T-helper 1 cell treated with Interleukin-12 subunit alpha and Interleukin-12 subunit beta and Interleukin-4 antibody, amounts not matched to agents 30 ng/mL and 1 ng/mL, for 36 hours (primary cell): ENCODE measurements around the gene GTF2IRD1. TPM values are rescaled to one million over a fixed set of nuclear protein-coding genes. Genes with fewer than 3 reads are reported as not detected.

ENCODE experiments used
- intact Hi-C: fragments of 100-400 bp; cut with micrococcal nuclease; formaldehyde crosslinking; loops from one replicate; pipeline ENCODE4 v1.15.1; 2024
- total RNA-seq: library from RNA; stranded (reverse); gene quantifications from 2 replicates; pipeline ENCODE4 v1.2.3, GENCODE V29; 2022

GTF2IRD1 gene
- total RNA-seq, 1 donor from 2014 or later = 0.69 TPM

GRCh38 chr7:74464931-74465886 is 11.5 kb downstream of the GTF2IRD1 start:
- intact Hi-C loops = no loop called here

- intact Hi-C loops = no loop called here
Measured at GRCh38 chr7:74466196-74466813, 12.6 kb downstream of the GTF2IRD1 start.

GRCh38 chr7:74467876-74468275 is 14.2 kb downstream of the GTF2IRD1 start:
- intact Hi-C loops = no loop called here

- intact Hi-C loops = no loop called here
Measured at GRCh38 chr7:74470504-74470903, 16.8 kb downstream of the GTF2IRD1 start.

GRCh38 chr7:74473116-74473515 is 19.4 kb downstream of the GTF2IRD1 start:
- intact Hi-C loops = no loop called here

GRCh38 chr7:74474271-74474865 is 20.7 kb downstream of the GTF2IRD1 start:
- intact Hi-C loops = no loop called here

- intact Hi-C loops = no loop called here
Measured at GRCh38 chr7:74475243-74475986, 21.7 kb downstream of the GTF2IRD1 start.

GRCh38 chr7:74475987-74476350 is 22.3 kb downstream of the GTF2IRD1 start:
- intact Hi-C loops = no loop called here

GRCh38 chr7:74476626-74477025 is 22.9 kb downstream of the GTF2IRD1 start:
- intact Hi-C loops = no loop called here

GRCh38 chr7:74478671-74479065 is 25.0 kb downstream of the GTF2IRD1 start:
- intact Hi-C loops = no loop called here

- intact Hi-C loops = no loop called here
Measured at GRCh38 chr7:74479066-74479781, 25.5 kb downstream of the GTF2IRD1 start.

GRCh38 chr7:74479961-74480829 is 26.5 kb downstream of the GTF2IRD1 start:
- intact Hi-C loops = no loop called here

- intact Hi-C loops = no loop called here
Measured at GRCh38 chr7:74480861-74481417, 27.2 kb downstream of the GTF2IRD1 start.

- intact Hi-C loops = no loop called here
Measured at GRCh38 chr7:74481458-74482196, 27.9 kb downstream of the GTF2IRD1 start.

GRCh38 chr7:74482197-74482467 is 28.4 kb downstream of the GTF2IRD1 start:
- intact Hi-C loops = no loop called here

GRCh38 chr7:74482629-74483401 is 29.1 kb downstream of the GTF2IRD1 start:
- intact Hi-C loops = no loop called here

GRCh38 chr7:74483402-74484336 is 30.0 kb downstream of the GTF2IRD1 start:
- intact Hi-C loops = no loop called here
